HUDEP-2 (cell line): ENCODE results near the gene ERBB4.
"Not testable (repeated sequence)": the region's sequence is repeated elsewhere in the genome, so short reads cannot be mapped to it uniquely, and the experiment has no call there.

ENCODE experiments used
- DNase-seq, 76 experiments: peaks; one replicate each; lab custom pipeline; 2025; ENCODE audit not compliant: unreplicated experiment in 76 of 76; lab: John Stamatoyannopoulos, UW

The ERBB4 gene

DNA sequence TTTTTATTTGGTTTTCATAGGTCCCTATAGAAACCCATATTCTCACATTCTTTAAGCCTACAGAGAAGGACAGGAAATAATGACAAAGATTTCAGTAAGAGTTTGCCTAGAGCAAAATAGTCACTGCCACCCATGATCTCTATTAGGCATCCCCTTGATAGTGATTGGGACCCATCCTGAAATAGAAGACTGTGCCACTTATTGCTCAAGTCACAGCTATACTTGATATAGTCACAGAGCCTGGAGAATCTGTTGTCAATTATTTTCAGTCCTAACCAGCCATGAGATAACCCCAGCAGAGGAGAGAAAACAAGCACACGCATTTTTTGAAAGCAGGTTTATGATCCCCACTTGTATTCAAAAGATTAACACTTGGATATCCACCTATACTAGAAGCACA lies 8.2 kb downstream of the ERBB4 start:
- DNase-seq: no peak

DNA sequence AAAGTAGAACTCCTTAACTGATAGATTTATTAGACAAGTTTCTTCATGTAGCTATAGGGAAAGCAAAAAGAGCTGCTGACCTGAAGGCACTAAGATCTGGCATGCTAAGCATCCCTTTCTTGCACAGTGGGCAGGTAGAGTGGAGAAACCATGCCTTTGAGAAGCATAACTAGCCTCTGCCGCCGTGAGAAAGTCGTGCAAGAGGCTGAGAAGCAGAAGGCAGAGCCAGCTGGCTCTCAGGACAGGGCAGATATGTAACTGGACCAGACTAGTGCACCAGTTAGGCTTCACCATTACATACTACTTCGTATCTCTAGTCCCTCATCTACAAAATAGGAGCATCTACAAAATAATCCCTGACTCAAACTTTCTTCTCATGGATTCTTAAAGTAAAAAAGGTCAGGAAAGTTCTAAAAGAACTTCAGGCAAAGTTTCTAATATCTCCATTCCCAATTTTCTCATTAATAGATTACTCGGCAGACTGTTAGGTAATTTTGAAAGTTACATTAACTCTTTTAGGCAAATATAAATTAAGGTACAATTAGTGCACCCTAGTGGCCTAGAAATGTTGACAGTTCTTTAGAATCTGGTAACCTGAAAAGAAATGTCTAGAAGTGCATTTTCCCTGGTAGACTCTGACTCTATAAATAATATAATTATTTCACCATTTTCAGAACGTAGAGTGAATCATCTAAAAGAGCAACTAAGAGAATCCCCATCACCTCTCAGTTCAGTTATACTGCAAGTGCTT lies 10.3 kb downstream of the ERBB4 start:
- DNase-seq: peak in 1 of 76 experiments; percentile 11

DNA sequence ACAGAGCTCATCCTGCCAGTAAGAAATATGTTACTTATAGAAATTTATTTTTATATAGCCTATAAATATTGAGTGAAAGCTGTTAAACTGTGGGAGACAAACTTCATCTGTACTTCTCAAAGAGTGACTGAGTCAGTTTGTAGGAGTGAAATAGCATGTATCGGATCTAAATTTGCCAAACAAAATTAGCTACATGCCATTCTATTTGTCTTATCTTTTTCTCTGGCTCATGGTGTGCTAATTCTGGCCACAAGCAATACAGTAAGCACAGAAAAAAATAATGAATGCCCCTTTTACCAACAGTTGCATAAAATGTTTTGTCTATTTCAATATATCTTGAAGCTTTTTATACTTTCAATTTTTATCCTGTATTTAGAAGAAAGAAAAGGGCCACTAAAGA lies 12.5 kb downstream of the ERBB4 start:
- no peak for DNase-seq

DNA sequence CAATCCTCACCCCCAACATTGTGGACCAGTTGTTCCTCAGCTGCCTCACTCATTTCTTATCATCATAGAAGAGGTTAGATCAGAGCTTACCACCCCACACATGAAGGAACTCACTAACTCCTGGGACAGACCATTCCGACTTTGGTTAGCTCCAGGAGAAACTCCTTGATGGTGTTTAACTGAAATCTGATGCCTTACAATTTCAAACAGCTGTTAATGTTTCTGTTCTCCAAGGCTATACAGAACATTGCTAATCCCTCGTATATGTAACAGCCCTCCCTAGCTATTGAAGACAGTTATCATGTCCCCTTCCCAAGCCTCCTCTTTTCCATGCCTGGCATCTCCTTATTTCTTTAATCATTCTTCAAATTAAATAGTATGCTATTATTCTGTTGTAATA lies 14.8 kb downstream of the ERBB4 start:
- DNase-seq: no peak

DNA sequence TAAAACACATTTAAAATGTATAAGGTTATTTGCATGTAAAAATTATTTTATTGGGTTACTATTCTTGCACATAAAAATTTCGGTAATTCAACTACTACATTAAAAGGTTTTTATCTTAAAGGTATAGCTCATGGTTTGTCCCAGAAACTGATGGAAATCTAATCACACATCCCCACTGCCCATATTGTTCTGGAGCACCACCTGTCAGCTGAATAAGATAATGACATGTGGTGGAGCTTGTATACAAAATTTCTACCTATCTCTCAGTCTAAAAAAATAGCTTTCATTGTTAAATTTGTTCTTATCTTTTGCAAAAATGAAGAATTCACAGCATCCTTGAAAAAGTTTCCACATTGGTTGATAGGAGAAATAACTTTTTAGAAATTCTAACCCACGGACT lies 18.3 kb downstream of the ERBB4 start:
- DNase-seq: peak in 3 of 76 experiments; percentile 11 to 30 (median 14)

DNA sequence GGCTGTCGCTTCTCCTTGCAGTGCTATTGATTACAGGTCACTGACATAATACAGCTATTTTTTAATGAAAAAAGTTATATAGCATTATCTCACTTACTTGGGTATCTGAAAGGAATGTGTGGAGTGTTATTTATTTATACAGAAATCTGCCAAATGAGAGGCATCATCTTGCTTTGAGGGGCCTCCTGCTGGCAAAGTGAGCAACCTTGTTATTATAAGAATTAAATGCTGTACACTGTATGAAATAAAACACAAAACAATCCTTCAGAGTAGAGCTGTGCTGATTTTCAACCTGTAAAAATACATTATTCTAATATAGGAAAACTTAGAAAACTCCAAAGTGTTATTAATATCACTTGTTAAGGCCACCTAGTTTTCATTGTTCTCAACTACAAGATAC lies 20.9 kb downstream of the ERBB4 start:
- no peak for DNase-seq

DNA sequence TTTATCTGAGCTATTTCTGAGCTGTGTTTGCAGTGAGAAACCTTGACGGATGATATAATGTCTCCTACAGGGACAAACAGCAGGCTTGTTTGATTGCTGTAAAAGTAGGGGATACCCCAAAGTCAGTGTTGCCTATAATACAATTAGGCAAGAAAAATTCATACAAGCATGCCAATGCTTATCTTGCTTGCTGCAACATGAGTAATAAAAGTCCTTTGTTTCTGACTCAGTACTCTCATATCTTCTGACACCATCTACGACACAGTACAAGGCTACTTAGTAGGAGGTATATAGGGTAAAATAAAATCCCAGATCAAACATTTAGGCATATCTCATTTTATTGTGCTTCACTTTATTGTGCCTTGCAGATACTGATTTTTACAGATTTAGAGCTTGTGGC lies 33.0 kb downstream of the ERBB4 start:
- DNase-seq: no peak

DNA sequence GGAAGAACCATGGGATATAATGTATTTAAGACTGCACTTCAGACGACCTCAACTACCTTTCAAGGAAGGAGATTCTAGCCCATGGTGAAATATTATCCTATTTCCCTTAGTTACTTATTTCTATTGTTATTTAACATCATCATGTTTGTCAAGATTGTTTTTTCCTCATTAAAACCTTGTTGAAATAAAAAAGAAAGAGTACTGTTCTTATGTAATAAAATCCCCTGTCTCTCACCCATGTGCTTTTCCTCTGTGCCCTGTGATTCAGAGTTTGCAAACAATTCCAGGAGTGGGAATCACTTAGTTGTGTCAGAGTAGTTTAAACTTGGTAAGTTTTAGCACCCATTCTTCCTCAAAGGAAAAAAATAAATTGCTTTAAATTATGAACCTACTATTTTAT lies 43.6 kb downstream of the ERBB4 start:
- DNase-seq: no peak

DNA sequence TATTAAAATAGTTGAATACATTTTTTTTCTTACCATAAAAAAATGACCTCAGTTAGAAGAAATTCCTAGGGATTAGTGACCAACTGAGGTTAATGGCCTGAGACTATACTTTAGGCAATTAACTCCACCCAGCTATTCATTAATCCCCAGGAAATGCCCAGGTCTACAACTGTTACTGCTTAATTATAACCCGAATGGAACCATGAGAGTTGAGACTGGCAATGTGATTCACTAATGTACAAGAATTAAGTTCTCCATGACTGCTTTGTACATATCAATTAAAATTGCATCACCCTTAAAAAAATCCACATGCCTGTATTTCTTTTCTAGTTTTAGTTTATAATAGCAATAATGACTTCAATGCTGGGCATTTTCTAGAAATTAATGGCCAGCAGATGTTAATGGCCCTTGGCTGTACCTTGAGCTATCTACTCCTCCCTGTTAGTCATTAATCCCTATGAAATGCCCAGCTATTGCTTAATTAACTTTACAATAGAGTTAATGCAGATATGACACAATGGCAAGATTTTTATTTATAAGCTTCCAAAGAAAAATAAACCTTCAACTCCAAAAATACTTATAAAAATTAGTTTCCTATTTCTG lies 44.1 kb downstream of the ERBB4 start:
- DNase-seq: no peak

DNA sequence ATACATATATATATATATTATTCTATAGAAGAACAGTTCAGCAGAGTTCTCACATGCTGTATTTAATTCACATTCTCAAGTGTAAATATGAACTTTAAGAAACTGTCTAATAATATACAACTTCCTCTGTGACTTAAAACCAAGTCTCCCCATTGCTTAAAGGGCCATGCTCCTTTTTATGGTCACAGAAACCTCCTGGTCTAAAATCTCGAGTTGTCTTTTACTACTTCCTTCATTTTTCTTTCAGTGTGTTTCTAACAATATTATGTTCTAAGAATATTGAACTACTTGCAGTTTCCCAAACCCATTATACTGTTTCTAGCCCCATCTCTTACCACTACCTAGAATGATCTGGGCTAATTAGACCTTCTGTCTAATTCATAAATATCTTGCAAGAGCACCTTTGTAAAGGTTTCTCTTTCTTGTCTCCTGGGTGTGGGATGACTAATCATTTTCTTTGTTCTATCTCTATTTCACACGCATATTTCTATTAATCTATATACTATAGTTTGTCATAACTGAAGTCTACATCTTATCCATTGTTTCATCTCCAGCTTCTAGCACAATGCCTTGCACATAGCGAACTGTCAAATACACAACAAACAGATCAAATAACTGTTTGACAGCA lies 48.8 kb downstream of the ERBB4 start:
- no peak for DNase-seq

DNA sequence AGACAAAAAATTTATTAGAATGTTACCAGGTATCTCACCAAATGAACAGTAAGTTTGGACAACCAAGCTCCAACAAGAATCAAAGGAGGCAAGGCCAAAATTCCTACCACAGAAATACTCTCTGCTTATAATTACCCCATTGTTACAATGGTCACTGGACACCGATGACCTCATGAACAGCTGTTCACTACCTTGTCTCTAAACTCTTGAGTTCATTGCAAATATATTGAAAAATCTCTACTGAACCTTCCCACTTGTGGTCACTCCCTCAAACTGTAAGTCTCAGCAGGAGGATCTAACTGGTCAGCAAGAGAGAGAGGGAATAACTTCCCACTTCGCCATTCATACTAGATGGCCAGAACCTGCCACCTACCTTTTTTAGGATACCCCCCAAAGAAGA lies 50.0 kb downstream of the ERBB4 start:
- no peak for DNase-seq

DNA sequence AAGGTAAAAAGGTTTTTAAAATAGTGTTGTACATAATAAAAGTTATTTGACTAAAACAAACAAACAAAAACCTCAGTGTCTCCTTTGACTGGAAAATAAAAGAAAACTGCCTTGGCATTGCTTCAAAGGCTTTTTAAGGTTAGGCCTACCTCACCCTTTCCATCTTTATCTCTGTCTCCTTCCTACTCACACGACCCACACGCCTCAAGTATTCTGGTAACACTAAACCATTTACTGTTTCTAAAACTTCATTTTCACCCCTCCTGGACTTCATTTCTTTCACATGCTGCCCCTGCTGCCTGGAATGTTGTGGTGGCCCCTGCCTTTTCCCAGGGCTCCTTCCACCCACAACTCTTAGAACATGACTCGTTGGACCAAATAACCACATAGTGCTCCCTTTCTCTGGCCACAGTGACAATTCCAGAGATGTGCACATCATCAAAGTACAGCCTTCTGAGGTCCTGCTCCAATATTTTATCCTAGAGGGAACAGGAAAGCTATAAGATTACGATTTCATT lies 54.0 kb downstream of the ERBB4 start:
- DNase-seq: peak in 1 of 76 experiments; percentile 8

DNA sequence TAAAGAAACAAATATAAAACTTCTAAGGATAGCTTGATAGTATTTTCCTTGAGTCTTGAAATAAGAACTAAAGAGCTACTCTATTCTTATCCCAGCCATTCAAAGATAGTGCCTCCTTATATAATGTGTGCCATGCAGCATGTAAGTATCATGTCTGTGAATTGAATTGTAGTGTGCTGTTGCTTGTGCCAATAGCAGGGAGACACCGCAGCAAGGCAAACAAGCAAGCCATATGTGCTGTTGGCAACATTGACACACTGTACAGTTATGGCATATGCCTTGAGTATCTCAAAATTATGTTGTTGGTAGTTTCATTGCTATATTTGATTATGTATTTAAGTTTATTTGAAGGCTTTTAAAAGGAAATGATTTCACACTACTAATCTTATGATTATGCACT lies 58.2 kb downstream of the ERBB4 start:
- DNase-seq: no peak

DNA sequence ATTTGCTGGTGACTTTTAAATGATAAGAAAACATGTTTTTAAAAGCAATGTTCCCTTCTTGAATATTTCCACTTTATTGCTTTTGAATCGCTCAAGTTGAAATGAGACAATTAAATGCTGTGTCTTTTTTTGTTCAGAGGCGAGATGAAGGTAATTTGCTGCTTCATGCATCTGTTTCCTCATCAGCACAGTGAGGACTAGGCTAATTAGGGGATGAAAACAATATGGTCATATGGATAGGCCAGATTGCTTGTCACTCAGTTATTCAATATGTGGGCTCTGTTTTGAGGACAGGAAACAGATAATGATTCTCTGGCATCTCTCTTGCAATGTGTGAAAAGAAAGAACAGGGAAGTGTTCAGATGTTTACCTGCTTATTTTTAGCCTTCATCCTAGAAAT lies 61.0 kb downstream of the ERBB4 start:
- DNase-seq: no peak

DNA sequence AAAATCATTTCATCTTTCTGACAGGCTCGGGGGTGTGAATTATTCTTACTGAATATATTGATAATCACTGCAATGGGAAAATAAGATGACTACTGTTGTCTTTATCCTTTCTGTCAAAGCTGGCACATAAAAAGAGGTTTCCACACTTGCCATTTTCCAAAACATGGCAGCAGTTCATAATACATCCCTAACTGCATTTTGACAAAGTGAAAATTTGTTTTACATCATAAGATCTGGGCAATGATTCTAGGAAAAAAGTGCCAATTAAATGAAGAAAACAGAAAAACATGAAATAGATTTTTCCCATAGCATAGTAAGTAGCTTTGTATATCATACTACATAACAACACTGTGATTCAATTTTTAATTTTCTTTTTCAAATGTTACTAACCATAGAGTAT lies 65.4 kb downstream of the ERBB4 start:
- no peak for DNase-seq

DNA sequence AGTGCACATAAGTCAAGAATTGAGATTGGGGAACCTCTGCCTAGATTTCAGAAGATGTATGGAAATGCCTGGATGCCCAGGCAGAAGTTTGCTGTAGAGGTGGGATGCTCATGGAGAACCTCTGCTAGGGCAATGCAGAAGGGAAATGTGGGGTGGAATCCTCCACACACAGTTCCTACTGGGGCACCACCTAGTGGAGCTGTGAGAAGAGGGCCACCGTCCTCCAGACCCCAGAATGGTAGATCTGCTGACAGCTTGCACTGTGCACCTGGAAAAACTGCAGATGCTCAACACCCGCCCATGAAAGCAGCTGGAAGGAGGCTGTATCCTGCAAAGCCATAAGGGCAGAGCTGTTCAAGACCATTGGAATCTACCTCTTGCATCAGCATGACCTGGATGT lies 71.1 kb downstream of the ERBB4 start:
- not testable (repeated sequence) for DNase-seq

DNA sequence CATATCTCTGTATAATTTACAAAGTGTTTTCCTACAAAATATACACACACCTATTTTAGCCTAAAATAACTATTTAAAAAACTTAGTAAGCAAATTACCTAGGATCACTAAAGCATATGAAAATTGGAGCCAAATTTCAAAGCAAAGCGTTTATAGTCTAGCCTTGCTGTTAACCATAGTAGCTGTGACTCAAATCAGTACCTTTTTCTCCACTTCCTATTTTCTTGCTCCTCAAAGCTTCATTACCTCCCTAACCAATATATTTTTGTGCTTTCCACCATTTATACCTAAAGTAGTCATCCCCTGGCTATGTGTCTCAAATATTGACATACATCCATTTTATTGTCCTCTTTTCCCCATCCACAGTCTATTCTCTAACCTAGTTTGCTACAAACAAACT lies 73.1 kb downstream of the ERBB4 start:
- no peak for DNase-seq

DNA sequence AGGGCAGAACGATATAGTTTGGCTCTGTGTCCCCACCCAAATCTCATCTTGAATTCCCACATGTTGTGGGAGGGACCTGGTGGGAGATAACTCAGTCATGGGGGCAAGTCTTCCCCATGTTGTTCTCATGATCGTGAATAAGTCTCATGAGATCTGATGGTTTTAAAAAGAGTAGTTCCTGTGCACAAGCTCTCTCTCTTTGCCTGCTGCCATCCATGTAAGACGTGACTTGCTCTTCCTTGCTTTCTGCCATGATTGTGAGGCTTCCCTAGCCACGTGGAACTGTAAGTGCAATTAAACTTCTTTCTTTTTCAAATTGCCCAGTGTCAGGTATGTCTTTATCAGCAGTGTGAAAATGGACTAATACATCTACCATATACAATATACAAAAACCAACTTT lies 76.9 kb downstream of the ERBB4 start:
- DNase-seq: not testable (repeated sequence)

DNA sequence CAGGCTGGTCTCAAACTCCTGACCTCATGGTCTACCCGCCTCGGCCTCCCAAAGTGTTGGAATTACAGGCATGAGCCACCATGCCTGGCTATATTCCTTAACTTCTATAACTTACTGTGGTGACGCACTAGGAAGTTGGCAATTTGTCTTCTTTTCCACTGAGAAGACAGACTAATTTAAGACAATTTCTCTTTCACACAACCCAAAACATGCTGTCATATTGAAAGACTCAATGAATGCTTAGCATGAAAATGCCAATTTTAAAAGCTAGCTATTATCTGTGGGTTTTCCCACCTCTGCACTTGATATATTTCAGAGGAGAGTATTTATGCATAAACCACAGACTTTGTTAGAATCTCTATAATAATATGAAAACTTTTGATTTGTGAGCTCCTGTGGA lies 84.5 kb downstream of the ERBB4 start:
- no peak for DNase-seq

DNA sequence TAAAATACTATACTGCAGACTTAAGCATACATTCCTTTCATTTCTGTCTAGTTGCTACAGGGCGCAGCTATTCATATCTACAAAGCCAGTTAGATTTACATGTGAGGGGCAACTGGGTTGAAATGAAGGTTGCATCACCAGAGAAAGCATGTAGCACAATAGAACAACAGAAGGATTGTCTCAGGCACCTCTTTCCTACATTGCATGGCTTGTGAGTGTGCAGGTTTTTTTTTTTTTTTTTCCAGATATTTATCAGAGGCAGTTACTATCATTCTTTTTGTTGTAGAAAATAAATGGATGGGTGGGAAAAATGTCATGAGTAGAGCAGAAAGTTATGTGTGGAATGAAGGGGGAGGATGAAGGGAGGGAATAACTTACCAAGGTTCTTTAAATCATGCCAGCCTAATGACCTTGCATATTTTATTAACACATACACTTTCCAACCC lies 86.8 kb downstream of the ERBB4 start:
- no peak for DNase-seq

DNA sequence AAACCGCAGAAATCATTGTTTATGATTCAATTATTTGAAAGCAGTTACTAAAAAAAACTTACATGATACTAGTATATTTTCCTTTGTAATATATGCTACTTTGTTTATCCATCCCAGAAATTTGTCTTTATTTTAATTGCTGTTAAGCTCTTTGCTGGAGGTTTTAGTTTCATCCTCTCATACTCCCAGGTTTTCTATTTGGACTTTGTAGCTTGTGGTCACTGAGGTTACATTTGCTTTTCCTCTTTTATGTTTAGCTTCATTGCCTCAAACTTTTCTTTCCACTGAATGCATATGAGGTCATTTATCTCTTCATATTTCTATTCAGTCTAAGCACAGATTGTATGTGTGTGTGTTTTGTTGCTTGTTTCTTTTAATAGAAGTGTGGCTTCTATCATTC lies 89.9 kb downstream of the ERBB4 start:
- no peak for DNase-seq

DNA sequence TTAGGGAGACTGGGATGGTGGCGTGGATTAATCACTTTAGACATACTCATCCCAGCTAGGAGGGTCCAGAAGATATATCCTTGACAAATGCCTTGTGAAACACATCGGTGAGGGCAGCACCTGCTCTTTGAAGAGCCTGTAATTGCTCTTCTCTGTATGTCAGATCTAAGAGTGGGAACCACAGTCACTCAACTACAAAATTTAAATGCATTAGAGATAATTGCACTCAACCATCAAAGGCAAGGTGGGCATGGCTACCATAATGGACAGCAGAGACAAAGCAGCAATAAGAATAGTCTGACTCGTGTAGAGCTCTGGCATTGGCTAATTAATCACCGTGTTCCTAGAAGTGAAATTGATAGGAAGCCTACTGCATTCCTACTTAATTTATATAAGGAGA lies 96.8 kb downstream of the ERBB4 start:
- DNase-seq: no peak
